Lung (tissue), 12 donors: ENCODE results near the gene BHLHA9. TPM values are rescaled to one million over a fixed set of nuclear protein-coding genes. Genes with fewer than 3 reads are reported as not detected.

Source experiments
- ATAC-seq: fragments of 200-7000 bp; cut with Tn5 transposase; one replicate; pipeline ENCODE4 v1.9.1; 2020; ENCODE audit warnings: moderate number of reproducible peaks; ENCODE audit not compliant: insufficient read depth, low FRiP score
- DNase-seq, 3 donors: peaks; one replicate each; pipeline ENCODE4 v3.0.0-alpha.2; 2013 to 2017
- H3K27ac ChIP-seq, 2 donors: one replicate each; pipeline ENCODE4 v1.5.1; 2013; ENCODE audit warnings: mild to moderate bottlenecking in 2 of 2, moderate library complexity in 2 of 2, control low read depth in 1 of 2, inconsistent platforms in 1 of 2, low read depth in 1 of 2, low read length in 1 of 2
- H3K27me3 ChIP-seq, 3 donors: one replicate each; pipeline ENCODE4 v1.5.1; 2013; ENCODE audit warnings: low read length in 2 of 3; ENCODE audit not compliant: control insufficient read depth in 3 of 3, insufficient read depth in 3 of 3
- H3K36me3 ChIP-seq, 4 donors: one replicate each; pipeline ENCODE4 v1.5.1; 2013; ENCODE audit warnings: low read length in 4 of 4, mild to moderate bottlenecking in 1 of 4, moderate library complexity in 1 of 4; ENCODE audit not compliant: control insufficient read depth in 4 of 4, insufficient read depth in 4 of 4
- H3K4me1 ChIP-seq, 5 donors: one replicate each; pipeline ENCODE4 v1.5.1; 2013; ENCODE audit warnings: low read length in 5 of 5, mild to moderate bottlenecking in 2 of 5, moderate library complexity in 1 of 5; ENCODE audit not compliant: control insufficient read depth in 5 of 5, insufficient read depth in 5 of 5
- H3K4me3 ChIP-seq: one replicate; pipeline ENCODE4 v1.5.1; 2013; ENCODE audit warnings: mild to moderate bottlenecking, control low read depth, moderate library complexity
- H3K9ac ChIP-seq, 2 donors: one replicate each; pipeline ENCODE4 v1.5.1; 2013; ENCODE audit warnings: low read length in 2 of 2, control low read depth in 1 of 2; ENCODE audit not compliant: insufficient read depth in 1 of 2
- H3K9me3 ChIP-seq, 4 donors: one replicate each; pipeline ENCODE4 v1.5.1; 2013; ENCODE audit warnings: low read length in 3 of 4, mild to moderate bottlenecking in 1 of 4, moderate library complexity in 1 of 4; ENCODE audit not compliant: control insufficient read depth in 4 of 4, insufficient read depth in 3 of 4
- CTCF ChIP-seq: IDR thresholded peaks from 2 replicates; pipeline ENCODE4 v1.5.1; 2012; ENCODE audit warnings: mild to moderate bottlenecking; ENCODE audit errors: control extremely low read depth, extremely low read depth
- WGBS, 2 donors: extraction: QIAGEN DNeasy Blood & Tissue Kit; methylation state at CpG; one replicate each; pipeline ENCODE4 v1.1.7; 2013; 5-methylcytosine and 5-hydroxymethylcytosine counted together
- polyA plus RNA-seq, 2 donors: library from polyadenylated mRNA; stranded (reverse); fragments of 200-250 nt; gene quantifications; one replicate each; pipeline ENCODE4 v1.2.1, GENCODE V29; 2013
- total RNA-seq, 2 donors: library from RNA; depleted of rRNA in 1 of 2; stranded (reverse); fragments of >200 nt in 1 of 2; gene quantifications; one replicate each; pipeline ENCODE4 v1.2.1, GENCODE V29; 2014 to 2021
- donor health status: control.
- donor health status: control.
- donor health status: Bipolar disorder and iron deficiency.
- donor health status: healthy.
- donor health status: DM: yes; HTN: yes; CAD: no.

BHLHA9 gene
- total and polyA plus RNA-seq, 4 donors: not detected

- peak; percentile 58 to 73 (median 73) for DNase-seq
- Histone ChIP-seq H3K9ac (no peak overlapping the region), H3K27me3 (peaks cover 0 to 2% (median 0%) of the 10 kb centered on the region in 3 donors), H3K36me3 (no peaks in the 10 kb centered on the region), H3K9me3 (no peaks in the 10 kb centered on the region), H3K4me3 (no peak overlapping the region), H3K4me1 (peaks cover 0 to 8% (median 0%) of the 10 kb centered on the region in 5 donors), H3K27ac (no peak overlapping the region)
- no peak for ATAC-seq
- 67 to 79% methylated on average over 16 of the region's 16 CpGs for WGBS, 2 donors
- no peak for TF ChIP-seq CTCF
Observed at GRCh38 chr17:1251866-1252608, 18.2 kb upstream of the BHLHA9 start.

GRCh38 chr17:1255041-1255440, 15.2 kb upstream of the BHLHA9 start:
- DNase-seq (no peak), ATAC-seq (no peak)
- Histone ChIP-seq H3K9ac (no peak overlapping the region), H3K27ac (no peak overlapping the region), H3K4me1 (peaks cover 0 to 8% (median 0%) of the 10 kb centered on the region in 5 donors), H3K27me3 (peaks cover 0 to 8% (median 0%) of the 10 kb centered on the region in 3 donors), H3K4me3 (no peak overlapping the region), H3K9me3 (no peaks in the 10 kb centered on the region), H3K36me3 (no peaks in the 10 kb centered on the region)
- TF ChIP-seq CTCF: no peak
- 71 to 87% methylated on average over 6 of the region's 6 CpGs for WGBS, 2 donors

- no peaks in the 10 kb centered on the region for H3K9me3 ChIP-seq
- DNase-seq: no peak
- H3K4me3 ChIP-seq: no peak overlapping the region
- TF ChIP-seq CTCF: no peak
- peaks cover 0 to 12% (median 6%) of the 10 kb centered on the region in 3 donors for H3K27me3 ChIP-seq
- no peak for ATAC-seq
- H3K36me3 ChIP-seq: no peaks in the 10 kb centered on the region
- H3K27ac ChIP-seq: no peak overlapping the region
- no peak overlapping the region for H3K9ac ChIP-seq
- 14 to 39% methylated on average over 16 of the region's 16 CpGs for WGBS, 2 donors
- peaks cover 0 to 7% (median 3%) of the 10 kb centered on the region in 5 donors for H3K4me1 ChIP-seq
Observed at GRCh38 chr17:1256699-1257098, 13.5 kb upstream of the BHLHA9 start.
